ENCODE data around the gene SASS6. TPM values are rescaled to one million over a fixed set of nuclear protein-coding genes. Genes with fewer than 3 reads are reported as not detected.

Gene SASS6
- total and polyA plus RNA-seq, 9 of the 15 experiments (the other 6 are each of a cell fraction or from before 2014, with no cell fraction given): 11.6 to 34.1 (median 18.0) TPM

- CTCF ChIA-PET (ENCODE audit: low intra/inter-chr PET ratio): no interaction called here
- H3K4me2 ChIP-seq (ENCODE audit: insufficient read depth, low read length): no peak overlapping the region
These were observed 19.5 kb upstream of the SASS6 start for GRCh38 chr1:100152271-100152670.

GRCh38 chr1:100151679-100152078 is 18.9 kb upstream of the SASS6 start:
- ChIA-PET CTCF (ENCODE audit: low intra/inter-chr PET ratio) (no interaction called here), POLR2A (interaction anchor here (1.6 kb wide), 1 partner anchor 18 kb away, joined by 6 read pairs; the partner anchor contains the start of gene TRMT13)
- Histone ChIP-seq H3K27me3 (ENCODE audit: control insufficient read depth in 2 of 2, insufficient read depth in 2 of 2, low read length in 2 of 2) (no peaks in the 10 kb centered on the region), H3K9me1 (ENCODE audit: control insufficient read depth, insufficient read depth, low read length) (no peaks in the 10 kb centered on the region), H4K20me1 (replicated peaks; ENCODE audit: control insufficient read depth, insufficient read depth, low read length) (no peaks in the 10 kb centered on the region), H3K4me1 (replicated peaks in 1 of 2; ENCODE audit: control insufficient read depth in 2 of 2, insufficient read depth in 2 of 2, low read length in 2 of 2) (no peaks in the 10 kb centered on the region), H3K79me2 (ENCODE audit: control insufficient read depth, insufficient read depth, low read length) (no peaks in the 10 kb centered on the region), H3K4me3 (no peak overlapping the region), H3K9me3 (replicated peaks; ENCODE audit: control insufficient read depth, insufficient read depth, low read depth, low read length) (no peaks in the 10 kb centered on the region), H3K4me2 (ENCODE audit: insufficient read depth, low read length) (no peak overlapping the region), H2AFZ (ENCODE audit: low read depth, low read length) (no peak overlapping the region), H3K36me3 (ENCODE audit: control insufficient read depth, insufficient read depth, low read length) (peaks cover 30% of the 10 kb centered on the region; the same call in 2 of the 3 replicates), H3K9ac (ENCODE audit: insufficient read depth in 1 of 2, low read depth in 2 of 2, low read length in 2 of 2) (no peak overlapping the region), H3K27ac (ENCODE audit: extremely low read depth, low read depth, low read length) (no peak overlapping the region)
- BruUV-seq (replicated peaks): no TSS peak
- 55% methylated on average over 2 of the region's 2 CpGs for WGBS (ENCODE audit: insufficient coverage, low coverage, missing lambda C conversion rate)
- intact Hi-C loops (cut with micrococcal nuclease): no loop called here
- in situ Hi-C loops (cut with MboI): no loop called here
- DNase-seq (ENCODE audit: extremely low read depth in 1 of 4, low spot score in 3 of 4): no peak
- peak; percentile 6 for FAIRE-seq
- ATAC-seq: no peak
- TF ChIP-seq MBD2 (IDR thresholded peaks at IDR 0.05; ENCODE audit: borderline replicate concordance, low read depth) (no peak), MAFK (IDR thresholded peaks at IDR 0.05; ENCODE audit: low read length) (no peak), SRSF3 (IDR thresholded peaks at IDR 0.05; ENCODE audit: insufficient read depth, low read length) (no peak), CAMTA2 (CRISPR knock-in tag; conservative IDR thresholded peaks at IDR 0.05) (no peak), KDM5B (IDR thresholded peaks at IDR 0.05; ENCODE audit: insufficient replicate concordance, low read depth, low read length) (no peak), NCOA6 (IDR thresholded peaks at IDR 0.05) (no peak), SNIP1 (IDR thresholded peaks at IDR 0.05; ENCODE audit: low read depth) (no peak), NFE2 (IDR thresholded peaks at IDR 0.05; ENCODE audit: low read depth) (no peak), ZNF436 (CRISPR knock-in tag; IDR thresholded peaks at IDR 0.05) (no peak), ZNF518B (CRISPR knock-in tag; IDR thresholded peaks at IDR 0.05) (no peak), NFATC3 (IDR thresholded peaks at IDR 0.05) (no peak)

More at GRCh38 chr1:100152271-100152670, 19.5 kb upstream of the SASS6 start:
- no peak for FAIRE-seq
- Histone ChIP-seq H3K27ac (ENCODE audit: extremely low read depth, low read depth, low read length) (no peak overlapping the region), H3K9ac (ENCODE audit: insufficient read depth in 1 of 2, low read depth in 2 of 2, low read length in 2 of 2) (no peak overlapping the region), H3K79me2 (ENCODE audit: control insufficient read depth, insufficient read depth, low read length) (no peaks in the 10 kb centered on the region), H3K27me3 (ENCODE audit: control insufficient read depth in 2 of 2, insufficient read depth in 2 of 2, low read length in 2 of 2) (no peaks in the 10 kb centered on the region), H3K9me3 (replicated peaks; ENCODE audit: control insufficient read depth, insufficient read depth, low read depth, low read length) (no peaks in the 10 kb centered on the region), H3K4me1 (replicated peaks in 1 of 2; ENCODE audit: control insufficient read depth in 2 of 2, insufficient read depth in 2 of 2, low read length in 2 of 2) (no peaks in the 10 kb centered on the region), H2AFZ (ENCODE audit: low read depth, low read length) (no peak overlapping the region), H3K4me3 (no peak overlapping the region), H3K36me3 (ENCODE audit: control insufficient read depth, insufficient read depth, low read length) (peaks cover 25% of the 10 kb centered on the region; the same call in 2 of the 3 replicates), H3K9me1 (ENCODE audit: control insufficient read depth, insufficient read depth, low read length) (no peaks in the 10 kb centered on the region), H4K20me1 (replicated peaks; ENCODE audit: control insufficient read depth, insufficient read depth, low read length) (no peaks in the 10 kb centered on the region)
- in situ Hi-C loops (cut with MboI) (no loop called here), intact Hi-C loops (cut with micrococcal nuclease) (no loop called here)
- POLR2A ChIA-PET: interaction anchor here (0.6 to 1.6 kb wide), 3 partner anchors 12 to 19 kb away, joined by 4 to 6 read pairs (median 5); partner anchors contain the start of genes SASS6 and TRMT13
- DNase-seq (ENCODE audit: extremely low read depth in 1 of 4, low spot score in 3 of 4): no peak
- WGBS (ENCODE audit: insufficient coverage, low coverage, missing lambda C conversion rate): 58% methylated on average over 4 of the region's 4 CpGs
- TF ChIP-seq SUPT5H (IDR thresholded peaks at IDR 0.05) (0 out of 2 replicates have a peak, but pooled peaks have one; percentile 2), ZNF324 (CRISPR knock-in tag; IDR thresholded peaks at IDR 0.05) (no peak)
- ATAC-seq: no peak
- BruUV-seq (replicated peaks): no TSS peak

Measured in K562 (cell line).